GM18505 (cell line): ENCODE measurements around the gene YBEY.
"Not testable (repeated sequence)": the region's sequence is repeated elsewhere in the genome, so short reads cannot be mapped to it uniquely, and the experiment has no call there.

Experiments used
- ATAC-seq: cut with Tn5 transposase; IDR thresholded peaks from one replicate; pipeline ENCODE4 v1.9.1; 2021; ENCODE audit not compliant: unreplicated experiment
- POLR2A ChIP-seq: IDR thresholded peaks from 4 replicates; pipeline ENCODE4 v1.6.1; 2011; ENCODE audit warnings: borderline replicate concordance; ENCODE audit not compliant: insufficient read depth, insufficient read length; ENCODE audit errors: extremely low read depth

The YBEY gene, protein sequence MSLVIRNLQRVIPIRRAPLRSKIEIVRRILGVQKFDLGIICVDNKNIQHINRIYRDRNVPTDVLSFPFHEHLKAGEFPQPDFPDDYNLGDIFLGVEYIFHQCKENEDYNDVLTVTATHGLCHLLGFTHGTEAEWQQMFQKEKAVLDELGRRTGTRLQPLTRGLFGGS

DNA sequence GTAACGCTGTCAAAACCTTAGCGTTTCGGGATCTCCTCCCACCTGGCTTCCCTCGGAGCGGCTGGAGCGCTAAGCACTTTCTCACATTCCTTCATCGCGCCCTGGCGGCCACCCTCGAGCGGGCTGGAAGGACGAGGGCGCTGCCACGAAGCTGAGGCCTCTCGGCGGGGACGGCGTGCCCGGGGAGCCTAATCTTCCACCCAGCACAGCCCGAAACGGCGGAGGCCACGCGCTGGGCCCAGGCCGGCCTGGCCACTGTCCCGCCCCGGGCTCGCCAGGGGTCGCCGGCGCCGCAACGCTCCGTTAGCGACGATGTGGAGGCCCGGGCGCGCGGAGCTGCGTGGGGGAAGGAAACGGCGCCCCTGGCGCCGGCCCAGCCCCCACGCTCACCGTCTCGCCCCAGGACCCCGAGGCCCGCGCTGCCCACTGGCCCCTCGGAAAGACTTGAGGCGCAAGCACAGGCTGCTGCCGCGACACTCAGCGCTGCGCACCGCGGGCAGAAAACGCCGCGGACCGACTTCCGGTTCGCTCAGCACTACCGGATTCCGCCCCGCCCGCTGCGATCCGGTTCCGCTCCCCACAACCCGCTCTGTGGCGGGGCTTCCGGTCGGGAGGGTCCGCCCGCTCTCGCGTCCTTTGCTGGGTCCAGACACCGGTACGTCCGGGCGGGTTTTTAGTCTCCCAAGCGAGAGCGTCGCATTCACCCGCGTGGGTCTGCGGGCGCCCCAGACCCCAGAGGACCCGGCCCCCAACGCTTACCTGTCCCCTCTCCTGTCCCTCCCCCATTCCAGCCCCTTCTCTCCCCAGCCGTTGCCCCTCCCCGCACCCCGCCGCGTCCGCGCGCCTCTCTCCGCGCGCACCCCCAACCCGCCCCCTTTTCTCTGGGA lies at the start of gene YBEY:
YBEY (plus strand) TSS at position 582 of the 887 bp plus-strand sequence. CDS start 572 bp downstream, outside the sequence.
- ATAC-seq: peak; percentile 87
- TF ChIP-seq POLR2A: peak; percentile 91

- no peak for ATAC-seq
These were observed 48.7 kb upstream of the YBEY start for GRCh38 chr21:46237474-46237873.

DNA sequence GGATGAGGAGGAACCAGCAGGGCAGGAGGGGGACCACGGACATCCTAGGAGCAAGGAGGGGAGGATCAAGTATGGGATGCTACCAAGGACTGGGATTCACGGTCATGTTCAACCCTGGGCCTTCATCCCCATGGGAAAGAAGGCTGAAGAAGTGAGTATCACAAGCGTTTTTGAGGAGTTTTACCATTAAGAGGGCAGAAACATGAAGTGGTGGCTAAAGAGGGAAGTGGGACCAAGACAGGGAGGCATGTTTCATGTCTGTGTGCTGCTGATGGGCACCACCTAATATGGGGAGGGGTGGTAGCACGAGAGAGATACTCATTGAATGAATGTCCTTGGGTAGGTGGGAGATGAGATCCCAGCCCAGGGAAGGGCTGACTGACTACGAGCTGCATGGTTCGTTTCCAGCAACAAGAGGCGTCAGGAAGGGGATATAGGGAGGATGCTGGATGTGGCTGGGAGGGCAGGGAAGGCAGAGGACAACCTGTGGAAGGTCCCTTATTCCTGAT lies 46.3 kb upstream of the YBEY start:
- no peak for TF ChIP-seq POLR2A
- no peak for ATAC-seq

More at GRCh38 chr21:46237474-46237873, 48.7 kb upstream of the YBEY start:
- TF ChIP-seq POLR2A: no peak

GRCh38 chr21:46241577-46241976 lies 44.6 kb upstream of the YBEY start:
- ATAC-seq: not testable (repeated sequence)

GRCh38 chr21:46243325-46243724 lies 42.8 kb upstream of the YBEY start:
- ATAC-seq: no peak
- no peak for TF ChIP-seq POLR2A

- no peak for ATAC-seq
- TF ChIP-seq POLR2A: no peak
These were observed 42.2 kb upstream of the YBEY start for GRCh38 chr21:46243960-46244361.

DNA sequence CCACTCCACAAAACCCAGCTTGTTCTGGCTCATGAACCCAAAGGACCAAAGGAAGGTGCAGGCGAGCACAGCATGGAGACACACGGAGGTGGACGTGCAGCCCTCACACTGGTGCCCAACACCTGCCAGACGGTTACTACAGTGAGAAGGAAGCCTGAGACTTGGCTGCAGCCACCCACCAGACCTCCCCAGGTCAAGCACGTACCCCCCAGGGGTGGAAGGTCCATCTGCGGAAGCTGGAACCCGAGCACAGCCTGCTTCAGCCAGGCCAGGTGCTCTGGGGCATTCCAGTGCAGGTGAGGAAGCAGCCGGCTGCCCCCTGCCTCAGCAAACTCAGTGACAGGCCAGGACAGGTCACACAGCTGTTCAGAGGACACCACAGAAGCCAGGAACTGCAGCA lies 41.5 kb upstream of the YBEY start:
- TF ChIP-seq POLR2A: no peak
- ATAC-seq: no peak

- TF ChIP-seq POLR2A: no peak
- ATAC-seq: no peak
These were observed 40.8 kb upstream of the YBEY start for GRCh38 chr21:46245213-46245915.

DNA sequence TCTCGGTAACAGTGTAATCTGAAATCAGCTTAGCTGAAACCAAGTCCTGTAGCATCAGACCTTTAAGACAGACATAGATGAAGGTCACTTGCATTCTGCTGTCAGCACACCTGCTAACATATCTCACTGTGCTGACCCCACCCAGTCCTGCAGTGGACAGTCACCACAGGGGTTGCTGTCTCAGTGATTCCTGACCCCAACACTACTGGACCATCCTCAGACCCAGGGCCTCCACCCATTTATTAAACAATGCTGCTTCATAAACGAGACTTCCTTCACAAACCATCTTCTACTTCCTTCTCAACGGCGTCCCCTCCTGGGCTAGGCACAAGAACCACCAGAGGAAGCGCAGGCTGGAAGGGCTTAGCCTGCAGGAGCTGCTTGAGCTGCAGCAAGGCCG lies 39.8 kb upstream of the YBEY start:
- no peak for ATAC-seq
- TF ChIP-seq POLR2A: no peak

GRCh38 chr21:46247699-46248421 lies 38.3 kb upstream of the YBEY start:
- no peak for TF ChIP-seq POLR2A
- no peak for ATAC-seq

DNA sequence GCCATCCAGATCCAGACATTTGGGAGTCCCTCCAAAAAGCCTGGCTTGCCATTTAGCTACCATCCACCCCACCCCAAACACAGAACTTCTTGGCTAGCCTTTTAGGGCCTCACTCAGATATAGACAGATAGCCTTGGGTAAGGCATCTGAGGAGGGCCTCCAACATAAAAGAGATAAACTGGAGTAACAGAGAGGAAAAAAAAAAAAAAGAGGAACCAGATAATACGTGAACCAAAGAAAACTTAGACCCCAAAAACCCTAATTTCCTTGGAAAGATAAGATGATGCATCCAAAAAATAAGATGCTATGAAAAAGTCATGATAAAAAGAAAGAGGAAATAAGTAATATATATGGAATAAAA lies 37.7 kb upstream of the YBEY start:
- TF ChIP-seq POLR2A: no peak
- ATAC-seq: no peak

- ATAC-seq: no peak
These were observed 37.3 kb upstream of the YBEY start for GRCh38 chr21:46248827-46249226.

DNA sequence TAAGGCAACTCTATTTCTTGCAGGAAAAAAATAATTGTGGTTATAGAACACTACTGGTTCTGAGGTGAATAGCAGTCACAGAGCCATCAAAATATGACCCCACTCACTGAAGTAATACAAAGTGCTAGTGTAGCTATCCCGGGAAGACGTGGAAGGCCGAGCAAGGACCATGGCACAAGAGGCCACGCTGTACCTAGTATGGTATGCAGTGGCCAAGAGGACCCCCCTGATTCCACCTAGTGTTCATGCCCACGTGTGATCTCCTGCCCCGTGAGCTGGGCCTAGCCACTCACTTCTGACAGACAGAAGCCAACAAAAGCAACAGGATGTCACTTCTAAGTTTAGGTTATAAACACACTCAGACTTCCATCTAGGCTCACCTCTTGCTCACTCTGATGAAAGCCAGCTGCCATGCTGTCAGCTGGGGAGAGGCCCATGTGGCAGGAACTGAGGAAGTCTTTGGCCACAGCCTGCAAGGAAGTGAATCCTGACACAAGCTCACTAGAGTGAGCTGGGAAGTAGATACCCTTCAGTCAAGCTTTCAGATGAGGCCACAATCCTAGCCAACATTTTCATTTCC lies 35.9 kb upstream of the YBEY start:
- no peak for TF ChIP-seq POLR2A
- ATAC-seq: no peak

More at GRCh38 chr21:46248827-46249226, 37.3 kb upstream of the YBEY start:
- no peak for TF ChIP-seq POLR2A
